Measurements from ENCODE around the gene SMURF2. TPM values are rescaled to one million over a fixed set of nuclear protein-coding genes. Genes with fewer than 3 reads are reported as not detected.
A peak's percentile ranks its signal among the peaks of the same experiment; 100 is the strongest.

Gene SMURF2
- total RNA-seq, 1 experiment from 2014 or later: 70.0 TPM

GRCh38 chr17:64504769-64505339 lies 157.3 kb downstream of the SMURF2 start:
- DNase-seq (ENCODE audit: low read depth): no peak

DNA sequence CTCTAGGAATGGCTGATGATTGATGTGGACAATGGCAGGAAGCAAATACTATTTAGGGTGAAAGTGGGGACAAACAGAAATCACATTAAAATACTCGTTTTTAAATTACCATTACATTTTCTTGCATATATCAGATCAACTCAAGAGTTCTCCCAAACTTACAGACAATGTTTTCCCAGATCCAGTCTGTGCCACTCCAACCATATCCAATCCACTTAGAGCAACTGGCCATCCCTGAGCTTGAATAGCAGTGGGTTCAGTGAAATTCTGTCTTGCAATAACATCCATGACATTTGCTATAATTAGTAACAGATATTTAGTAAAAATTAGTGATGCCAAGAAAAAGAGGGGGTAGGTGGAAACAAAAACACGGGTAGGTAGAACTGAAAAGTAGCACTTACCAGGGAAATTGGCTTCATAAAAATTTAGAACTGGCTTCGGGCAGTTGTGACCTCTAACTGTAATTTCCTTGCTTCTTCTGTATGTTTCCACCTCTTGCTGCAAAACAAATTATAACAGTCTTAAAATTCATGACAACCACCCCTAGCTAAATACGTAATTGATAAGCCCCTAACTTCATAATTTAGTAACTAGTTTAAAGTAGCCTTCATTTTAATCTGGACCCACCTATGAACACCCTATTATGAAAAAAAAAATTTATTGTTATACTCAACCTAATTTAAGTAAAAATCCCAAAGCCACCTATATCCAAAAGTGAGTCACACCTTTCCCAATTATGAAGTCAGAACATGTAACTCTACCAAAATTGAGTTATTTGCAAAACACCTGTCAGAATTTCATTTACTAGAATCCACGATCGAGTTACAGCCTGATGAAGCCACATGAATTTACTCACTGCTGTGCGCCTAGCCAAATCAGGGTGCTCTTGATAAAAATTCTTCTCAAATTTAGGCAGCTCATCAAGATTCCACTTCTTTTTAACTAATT lies 158.0 kb downstream of the SMURF2 start:
- DNase-seq (ENCODE audit: low read depth): peak; percentile 30

GRCh38 chr17:64503341-64503740 lies 158.8 kb downstream of the SMURF2 start:
- no peak for DNase-seq (ENCODE audit: low read depth)

DNA sequence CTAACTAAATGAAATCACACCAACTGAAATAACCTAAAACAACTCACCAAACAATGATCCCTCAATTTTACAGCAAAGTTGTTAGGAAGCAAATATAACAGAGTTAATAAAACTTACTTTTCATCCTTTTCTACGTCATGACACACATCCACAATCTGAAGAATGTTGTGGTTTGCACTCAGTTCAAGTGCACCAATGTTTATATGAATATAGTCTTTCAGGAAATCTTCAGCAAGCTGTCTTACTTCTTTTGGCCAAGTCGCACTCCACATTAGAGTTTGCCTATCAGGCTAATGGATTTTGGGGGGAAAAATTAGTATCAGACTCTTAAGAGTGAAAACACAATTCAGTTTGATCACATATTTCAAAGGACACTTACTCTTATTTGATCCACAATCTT lies 159.3 kb downstream of the SMURF2 start:
- no peak for DNase-seq (ENCODE audit: low read depth)

- DNase-seq (ENCODE audit: low read depth): no peak
These were observed 160.1 kb downstream of the SMURF2 start for GRCh38 chr17:64502021-64502420.

GRCh38 chr17:64500862-64501765 lies 161.0 kb downstream of the SMURF2 start:
- no peak for DNase-seq (ENCODE audit: low read depth)

- no peak for DNase-seq (ENCODE audit: low read depth)
These were observed 161.6 kb downstream of the SMURF2 start for GRCh38 chr17:64500487-64500859.

DNA sequence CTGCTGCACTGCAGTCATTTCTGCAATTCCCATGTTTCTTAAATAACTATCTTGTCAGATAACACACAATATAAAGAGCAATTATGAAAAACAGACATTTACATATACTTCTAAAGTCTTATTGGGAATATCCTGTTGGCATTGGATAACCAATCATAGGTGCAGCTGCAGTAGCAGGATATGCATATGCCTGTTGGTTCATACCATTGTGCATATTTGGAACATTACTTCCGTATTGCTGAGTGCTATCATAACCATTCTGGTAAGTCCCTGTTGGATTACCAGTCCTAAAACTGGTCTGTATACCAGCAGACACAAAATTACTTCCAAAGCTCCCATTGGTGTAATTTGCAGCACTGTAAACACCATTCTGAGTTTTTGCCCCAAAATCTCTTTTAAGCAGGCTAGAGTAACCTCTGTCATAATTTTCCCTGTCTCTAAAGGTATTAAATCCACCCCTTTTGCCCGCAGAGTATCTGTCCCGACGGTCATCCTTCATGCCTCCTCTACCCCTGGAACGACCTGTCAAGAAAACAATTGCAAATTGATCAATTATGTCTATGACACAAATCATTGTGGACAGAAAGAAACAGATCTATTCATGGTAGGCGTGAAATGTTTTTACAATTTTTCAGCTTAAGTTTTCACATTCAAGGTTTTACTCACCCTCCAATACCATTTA lies 162.2 kb downstream of the SMURF2 start:
- DNase-seq (ENCODE audit: low read depth): no peak

GRCh38 chr17:64498308-64499203 lies 163.6 kb downstream of the SMURF2 start:
- DNase-seq (ENCODE audit: low read depth): no peak

DNA sequence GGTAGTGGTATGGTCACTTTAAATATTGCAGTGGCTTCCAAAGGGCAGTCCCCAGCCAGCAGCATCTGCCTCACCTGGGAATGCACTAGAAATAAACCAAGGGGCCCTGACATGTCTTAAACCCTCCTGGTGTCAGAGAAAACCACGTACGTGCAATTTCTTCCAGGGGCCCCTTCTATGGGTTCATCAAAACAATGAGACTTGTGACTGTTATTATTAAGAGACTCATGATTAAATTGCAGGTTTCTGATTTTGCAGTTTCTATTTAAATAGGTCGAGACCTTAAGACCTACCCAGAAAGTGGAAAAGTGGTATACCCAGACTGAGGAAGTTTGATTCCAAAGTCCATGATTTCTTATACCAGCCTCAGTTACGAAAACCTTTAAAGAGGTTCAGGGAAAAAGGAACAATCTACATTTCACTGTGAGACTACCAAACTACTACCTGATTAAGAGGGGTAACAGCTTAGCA lies 164.5 kb downstream of the SMURF2 start:
- DNase-seq (ENCODE audit: low read depth): no peak

DNA sequence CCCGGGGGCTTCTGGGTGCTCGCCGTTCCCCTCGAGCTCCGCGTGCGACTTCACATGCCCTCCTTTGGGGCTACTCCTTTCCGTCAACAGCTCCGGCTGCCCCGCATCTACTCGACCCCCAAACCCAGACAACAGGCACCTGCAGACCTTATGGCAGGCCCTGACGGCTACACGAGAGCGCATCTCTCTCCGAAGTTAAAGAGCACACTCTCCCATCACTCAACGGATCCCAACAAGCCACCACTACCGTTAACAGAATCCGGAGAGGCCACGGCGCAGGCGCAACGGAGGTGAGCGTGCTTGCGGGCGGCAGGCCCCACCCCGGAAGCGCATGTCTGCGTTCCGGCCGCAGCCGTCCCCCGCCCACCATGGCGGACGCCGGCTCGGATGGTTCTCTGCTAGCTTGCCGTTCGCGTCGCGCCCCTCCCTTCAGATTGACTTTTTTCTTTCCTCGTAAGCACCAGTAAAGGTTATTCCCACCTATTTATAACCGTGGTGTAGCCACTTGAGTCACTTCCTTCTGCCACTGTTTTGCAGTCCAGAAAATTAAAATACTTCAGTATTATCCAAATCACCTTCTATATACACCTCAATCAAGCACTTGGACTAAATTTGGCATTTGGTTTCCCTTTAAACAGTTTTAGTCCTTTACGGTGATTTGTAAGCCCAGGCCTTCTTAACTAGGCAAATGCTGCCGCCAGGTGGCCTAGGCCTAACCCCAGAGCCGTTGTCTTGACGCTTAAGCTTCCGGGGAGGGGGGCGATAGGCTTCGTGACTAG lies 165.1 kb downstream of the SMURF2 start, which contains the start of gene POLG2:
POLG2 (minus strand) TSS at position 269 of the 779 bp plus-strand sequence; CDS start at position 183, 86 bp downstream.
- peak; percentile 90 for DNase-seq (ENCODE audit: low read depth)

DNA sequence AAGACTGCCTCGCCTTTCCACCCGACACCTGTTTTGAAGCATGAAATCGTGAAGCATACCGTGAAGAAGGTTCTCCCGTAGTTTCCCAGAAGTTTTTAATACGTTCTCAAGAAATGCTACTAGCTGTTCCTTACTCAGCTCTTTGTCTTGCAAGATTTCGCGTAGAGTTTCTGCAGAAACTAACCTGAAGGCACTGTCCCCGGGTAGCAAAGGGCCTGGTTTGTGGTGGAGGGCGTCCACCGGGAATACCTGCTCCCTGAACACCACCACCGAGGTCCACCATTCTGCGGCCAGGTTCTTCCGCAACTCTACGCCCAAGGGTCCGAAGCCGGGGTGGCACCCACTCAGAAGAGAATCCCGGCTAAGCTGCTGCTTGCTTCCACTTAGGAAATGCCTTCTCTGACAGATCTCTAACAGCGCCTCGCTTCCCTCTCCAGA lies 165.7 kb downstream of the SMURF2 start:
- DNase-seq (ENCODE audit: low read depth): no peak

Other genes starting within 250 kb of the SMURF2 start
- gene MILR1, start 213.2 kb downstream of the SMURF2 start, total RNA-seq (2014; rRNA removed): 36.8 and 52.6 TPM in 2 replicates
- 6.5 and 8.7 TPM in 2 replicates for gene POLG2, start 165.3 kb downstream of the SMURF2 start, total RNA-seq (2014; rRNA removed)
- gene DDX5, start 156.0 kb downstream of the SMURF2 start, total RNA-seq (2014; rRNA removed): 371 and 663 TPM in 2 replicates
- gene CEP95, start 155.3 kb downstream of the SMURF2 start, total RNA-seq (2014; rRNA removed): 15.0 and 17.8 TPM in 2 replicates